ENCODE results near the gene ADAM33.

Gene ADAM33

DNA sequence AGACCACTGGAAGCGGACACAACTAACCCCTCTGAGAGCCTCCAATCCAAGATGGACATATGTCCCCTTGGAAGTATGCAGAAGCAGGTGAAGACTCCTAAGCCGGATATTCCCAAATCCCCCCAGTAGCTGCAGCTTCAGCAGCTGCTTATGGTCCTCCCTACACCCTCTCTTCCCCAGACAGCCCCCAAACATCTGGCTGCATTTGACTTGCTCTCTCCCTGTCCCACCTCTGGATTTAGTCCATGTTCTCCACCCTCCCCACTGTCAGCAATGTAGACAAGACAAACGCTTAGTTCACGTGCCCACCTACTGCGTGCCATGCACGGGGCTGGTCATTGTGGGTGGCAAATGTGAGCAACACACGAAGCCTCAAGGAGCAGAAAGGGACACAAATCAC is 4.6 kb upstream of the ADAM33 start:
- DNase-seq: no peak

DNA sequence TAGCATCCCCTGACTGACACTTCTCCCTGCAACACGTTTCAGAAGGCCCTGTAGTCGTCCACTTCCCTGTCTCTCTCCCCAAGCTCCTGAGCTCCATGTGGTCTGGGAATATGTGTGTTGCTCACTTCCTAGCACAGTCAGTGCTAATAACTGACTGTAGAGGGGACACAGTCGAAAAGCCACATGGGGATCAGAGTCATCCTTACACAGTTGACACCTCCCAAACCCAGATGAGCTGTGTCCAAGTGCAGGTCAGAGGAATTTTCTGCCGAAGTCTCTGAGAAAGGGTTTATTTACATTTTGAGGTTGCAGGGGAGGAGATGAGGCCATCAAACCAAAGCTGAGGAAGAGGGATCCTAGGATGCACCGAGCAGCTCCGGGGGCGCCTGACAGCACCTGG is 3.5 kb upstream of the ADAM33 start:
- DNase-seq: no peak

DNA sequence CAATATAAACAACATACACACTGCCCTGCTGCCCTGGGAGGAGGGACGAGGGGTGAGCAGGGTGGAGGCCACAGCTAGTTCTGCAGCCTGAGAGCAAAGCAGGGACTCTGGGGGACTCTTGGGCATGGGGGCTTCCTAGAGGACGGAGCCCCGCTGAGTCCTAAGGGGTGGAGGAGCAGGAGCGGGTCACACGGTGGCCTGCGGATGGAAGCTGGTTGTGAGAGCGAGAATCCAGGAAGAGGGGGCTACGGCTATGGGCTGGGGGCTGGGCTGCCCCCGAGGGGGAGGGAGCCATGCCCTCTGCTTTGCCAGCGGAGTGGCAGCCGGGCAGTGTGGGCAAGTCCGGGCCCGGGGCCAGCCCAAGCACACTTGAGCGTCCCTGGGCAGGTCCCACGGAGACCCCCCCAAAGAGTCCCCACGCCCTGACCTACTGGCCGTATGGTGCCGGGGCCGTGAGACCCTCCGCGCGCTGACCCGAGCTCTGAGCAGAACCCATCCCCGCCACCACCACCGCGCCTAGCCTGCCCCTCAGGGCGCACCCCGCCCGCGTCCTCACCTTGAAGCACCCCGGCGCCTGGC is 369 bp downstream of the ADAM33 start:
- DNase-seq: no peak

DNA sequence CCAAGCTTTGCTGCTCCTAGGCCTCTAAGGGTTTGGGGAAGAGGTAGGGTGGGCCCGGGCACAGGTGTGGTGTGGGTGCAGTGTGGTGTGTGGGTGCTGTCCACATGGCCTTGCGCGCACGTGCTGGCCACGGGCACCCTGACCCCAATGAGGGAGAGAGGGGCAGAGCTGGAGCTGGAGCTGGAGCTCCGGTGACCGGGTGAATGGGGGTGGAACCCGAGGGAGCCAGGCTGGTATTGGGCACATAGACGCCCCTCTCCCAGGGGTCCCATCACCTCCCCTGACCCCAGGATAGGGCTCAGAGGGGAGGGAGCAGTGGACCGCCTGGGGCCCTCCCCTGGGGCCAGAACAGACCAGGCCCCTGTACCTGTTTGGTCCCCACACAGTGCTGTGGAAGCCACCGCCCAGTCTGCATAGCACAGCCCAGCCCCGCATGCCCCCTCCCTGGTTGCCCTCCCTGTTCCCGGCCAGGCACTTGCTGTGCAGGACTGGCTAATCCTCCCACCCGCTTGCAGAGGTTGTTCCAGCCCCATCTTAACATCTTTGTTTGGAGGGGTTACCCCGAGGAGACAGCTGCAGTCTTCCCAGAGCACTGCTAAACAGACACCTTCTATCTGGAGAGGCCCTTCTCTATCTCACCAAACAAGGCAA is 984 bp downstream of the ADAM33 start:
- DNase-seq: no peak

DNA sequence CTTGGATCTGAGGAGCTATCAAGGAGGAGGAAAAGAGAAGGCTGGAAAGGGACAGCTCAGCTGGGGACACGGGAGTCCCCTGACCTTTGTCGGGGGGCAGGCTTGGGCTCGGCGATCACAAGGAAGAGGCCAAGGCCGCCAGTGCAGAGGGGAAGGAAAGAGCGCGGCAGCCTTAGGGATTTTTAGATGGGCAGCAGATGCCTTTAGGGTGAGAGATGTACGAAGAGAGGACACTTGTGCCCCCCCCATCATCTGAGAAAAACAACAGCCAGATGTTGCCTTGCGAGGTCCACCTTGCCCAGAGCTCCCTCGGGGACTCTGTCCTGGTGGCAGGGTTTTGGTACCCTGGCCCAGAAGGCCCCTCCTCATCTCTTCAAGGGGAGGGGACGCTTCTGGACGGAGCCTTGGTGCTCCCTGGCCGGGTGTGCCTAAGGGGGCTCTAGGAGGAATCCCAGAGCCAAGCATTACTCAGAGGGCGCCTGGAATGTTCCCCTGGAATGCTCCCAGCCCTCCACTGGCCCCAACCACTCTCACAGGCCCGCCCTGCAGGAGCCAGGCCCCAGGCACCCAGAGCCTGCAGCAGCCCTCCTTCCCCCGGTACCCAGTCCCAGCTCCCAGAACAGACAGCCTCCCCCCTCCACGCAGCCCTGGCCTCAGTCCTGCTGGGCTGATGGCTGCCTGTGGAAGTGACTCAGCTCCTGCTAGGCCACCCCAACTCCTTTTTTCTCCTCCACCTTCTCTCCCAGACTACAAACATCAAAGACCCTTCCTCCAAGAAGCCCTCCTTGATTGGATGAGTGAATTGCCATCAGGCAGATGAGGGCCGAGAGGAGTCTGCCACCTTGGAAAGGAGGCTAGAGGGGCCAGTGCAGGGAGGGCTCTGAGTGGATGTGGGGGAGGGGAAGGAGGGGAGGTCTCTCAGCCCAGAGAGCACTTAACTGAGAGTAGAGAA is 1.8 kb downstream of the ADAM33 start:
- DNase-seq: no peak

DNA sequence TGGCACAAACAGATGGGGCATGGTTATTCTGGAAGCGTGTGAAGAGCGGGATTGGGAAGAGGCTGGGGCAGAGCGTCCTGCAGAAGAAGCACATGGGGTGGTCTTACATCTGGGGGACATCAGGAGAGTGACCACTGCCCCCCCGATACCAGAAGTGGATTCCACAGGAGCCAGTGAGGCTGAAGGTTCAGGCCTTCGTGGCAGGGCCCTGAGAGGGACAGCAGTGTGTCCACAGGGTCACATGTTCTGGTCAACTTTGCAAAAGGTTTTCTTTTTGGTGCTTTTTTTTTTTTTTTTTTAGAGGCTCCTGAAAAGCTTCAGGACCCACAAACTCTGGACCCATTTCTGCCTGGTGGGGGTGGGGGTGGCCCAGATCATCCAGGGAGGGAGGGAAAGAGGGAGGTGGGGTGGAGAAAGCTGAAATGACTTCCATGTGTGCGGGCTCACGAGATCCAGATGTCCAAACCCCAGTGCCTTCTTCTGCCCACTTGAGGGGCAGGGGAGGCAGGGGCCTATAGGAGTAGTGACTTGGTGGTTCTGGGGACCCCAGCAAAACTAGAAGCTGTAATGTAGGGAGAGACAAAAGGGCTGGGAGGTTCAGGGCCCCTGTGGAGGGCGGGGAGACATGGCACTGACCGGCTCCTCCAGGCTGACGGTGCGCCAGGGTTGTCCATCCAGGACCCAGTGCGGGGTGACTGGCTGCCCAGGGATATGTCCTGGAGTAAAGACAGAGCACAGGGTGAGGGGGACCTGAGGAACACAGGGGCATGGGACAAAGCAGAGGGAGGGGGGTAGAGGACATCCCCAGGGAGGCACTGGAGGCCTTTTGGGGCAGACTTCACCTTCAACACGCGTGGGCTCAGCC is 2.7 kb downstream of the ADAM33 start:
- no peak for DNase-seq

DNA sequence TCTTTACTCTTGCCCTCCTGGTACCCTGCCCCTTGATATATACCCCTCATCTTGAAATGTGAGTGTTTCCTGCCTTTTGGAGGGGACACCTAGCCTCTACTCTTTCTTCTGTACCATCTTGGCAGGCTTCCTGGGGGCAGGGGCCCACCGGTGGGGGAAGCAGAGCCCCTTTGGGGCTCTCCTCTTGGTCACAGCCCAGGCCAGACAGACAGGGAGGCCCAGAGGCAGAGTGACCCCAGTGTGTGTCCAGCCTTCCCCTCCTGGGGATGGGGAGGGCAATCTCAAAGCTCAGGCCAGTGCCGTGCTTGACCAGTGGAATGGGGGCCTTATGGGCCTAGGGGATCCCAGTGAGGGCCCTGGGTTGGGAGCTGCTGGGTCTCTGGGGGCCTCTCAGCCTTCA is 3.6 kb downstream of the ADAM33 start:
- no peak for DNase-seq

DNA sequence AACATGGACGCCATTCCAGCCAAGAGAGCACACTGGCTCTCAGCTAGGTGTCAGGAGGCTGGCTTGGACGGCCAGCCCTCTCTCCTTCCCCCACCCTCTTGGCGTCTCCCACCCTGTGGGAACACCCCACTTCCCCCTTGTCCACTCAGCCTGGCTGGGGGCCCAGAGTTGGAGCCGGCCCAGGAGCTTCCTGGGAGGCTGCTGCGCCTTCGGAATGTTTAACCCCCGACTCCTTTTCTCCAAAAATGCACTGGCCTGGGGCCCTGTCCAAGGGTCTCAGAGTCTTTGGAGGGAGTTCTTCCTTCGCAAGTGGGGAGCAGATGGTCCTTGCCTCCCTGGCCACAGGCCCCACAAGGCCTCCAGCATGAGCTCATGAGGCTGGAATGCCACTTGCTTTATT is 4.1 kb downstream of the ADAM33 start:
- no peak for DNase-seq

DNA sequence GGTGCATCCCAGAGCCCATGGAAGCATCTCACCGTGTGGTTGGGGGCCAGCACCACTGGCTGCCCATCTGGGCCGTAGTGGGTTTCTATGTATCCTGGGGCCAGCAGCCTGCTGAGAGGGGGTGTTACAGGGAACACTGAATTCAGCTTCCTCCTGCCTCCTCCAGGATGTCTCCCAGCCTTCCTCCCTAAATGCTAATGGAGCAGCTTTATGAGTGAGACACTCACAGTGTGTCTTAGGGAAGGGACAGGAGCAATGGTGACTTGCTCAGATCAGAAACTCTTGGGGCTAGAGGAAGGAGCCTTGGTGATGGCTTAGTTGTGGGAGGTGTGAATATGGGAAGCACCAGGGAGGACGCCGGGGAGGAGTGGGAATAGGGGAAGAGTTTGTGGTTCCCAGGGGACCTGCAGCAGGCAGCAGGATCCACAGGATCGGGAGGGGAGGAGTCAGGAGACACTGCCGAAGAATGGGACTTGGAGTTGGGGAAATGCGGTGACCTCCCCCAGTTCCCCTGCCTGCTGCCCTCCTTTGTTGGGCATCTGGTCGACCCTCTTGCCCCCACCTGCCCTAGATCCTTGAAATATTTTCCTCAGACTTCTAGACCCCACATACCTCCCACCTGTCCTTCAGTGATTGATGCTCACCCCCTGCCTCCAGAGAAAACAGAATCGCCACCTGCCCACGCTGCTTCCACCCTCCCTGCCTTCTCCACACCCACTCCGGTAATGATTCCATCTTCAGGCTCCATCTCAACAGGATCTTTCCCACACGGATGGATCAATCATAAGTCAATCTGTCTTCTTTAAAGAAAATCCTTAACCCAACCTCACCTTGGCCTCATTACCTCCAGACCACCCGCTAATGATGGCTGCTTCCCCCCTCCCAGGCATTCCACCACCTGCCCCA is 6.6 kb downstream of the ADAM33 start:
- DNase-seq: no peak

DNA sequence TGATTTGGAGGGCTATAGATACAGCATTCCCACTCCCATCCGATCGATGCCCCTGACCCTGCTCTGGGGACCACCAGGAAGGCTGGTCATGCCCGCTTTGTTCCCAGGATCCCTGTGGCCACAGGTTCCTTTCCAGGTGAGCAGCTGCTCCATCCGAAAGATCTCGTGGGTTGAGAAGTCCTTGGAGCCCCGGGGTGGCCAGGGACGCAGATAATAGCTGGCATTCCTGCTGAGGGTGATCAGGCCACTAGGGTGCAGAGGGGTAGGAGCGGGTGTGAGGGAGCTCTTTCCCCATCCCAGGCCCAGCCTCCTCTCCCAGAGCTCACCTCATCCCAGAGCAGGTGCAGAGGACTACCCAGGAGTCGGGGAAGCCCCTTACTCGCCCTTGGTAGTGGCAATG is 7.4 kb downstream of the ADAM33 start:
- no peak for DNase-seq

DNA sequence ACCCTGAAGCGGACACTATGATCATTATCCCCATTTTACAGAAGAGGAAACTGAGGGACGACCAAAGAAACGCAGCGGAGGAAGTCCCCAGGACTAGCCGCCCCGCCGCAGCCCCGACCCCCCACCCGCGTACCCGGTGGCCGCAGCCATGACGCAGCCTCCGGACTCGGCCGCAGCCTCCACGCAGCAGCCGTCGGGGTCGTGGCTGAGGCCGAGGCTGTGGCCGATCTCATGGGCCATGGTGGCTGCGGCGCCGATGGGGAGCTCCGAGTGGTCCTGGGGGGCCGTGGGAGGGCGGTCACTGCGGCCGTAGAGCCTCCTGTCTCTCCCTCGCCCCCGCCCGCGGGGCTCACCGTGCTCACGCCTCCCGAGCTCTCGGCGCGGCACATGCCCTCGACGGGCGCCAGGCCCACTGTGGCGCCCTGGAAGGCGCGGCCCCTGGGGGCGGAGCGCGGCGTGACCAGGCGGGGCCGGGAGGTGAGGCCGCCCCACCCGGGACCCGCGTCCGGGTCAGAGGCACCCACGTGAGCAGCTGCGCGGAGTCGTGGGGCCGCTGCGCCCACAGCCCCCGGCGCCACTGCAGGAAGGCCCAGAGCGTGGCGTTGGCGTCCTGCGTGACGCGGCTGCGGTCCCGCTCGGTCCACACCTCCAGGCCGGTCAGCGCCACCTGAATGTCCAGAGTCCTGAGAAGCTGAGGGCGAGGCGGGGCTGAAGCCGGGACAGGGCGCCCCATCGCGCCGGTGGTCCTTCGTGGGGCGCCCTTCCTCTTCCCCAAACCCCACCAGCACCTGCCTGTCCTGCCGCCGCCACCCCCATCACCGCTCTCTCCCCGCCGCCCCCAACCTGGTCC is 8.4 kb downstream of the ADAM33 start:
- DNase-seq: no peak

DNA sequence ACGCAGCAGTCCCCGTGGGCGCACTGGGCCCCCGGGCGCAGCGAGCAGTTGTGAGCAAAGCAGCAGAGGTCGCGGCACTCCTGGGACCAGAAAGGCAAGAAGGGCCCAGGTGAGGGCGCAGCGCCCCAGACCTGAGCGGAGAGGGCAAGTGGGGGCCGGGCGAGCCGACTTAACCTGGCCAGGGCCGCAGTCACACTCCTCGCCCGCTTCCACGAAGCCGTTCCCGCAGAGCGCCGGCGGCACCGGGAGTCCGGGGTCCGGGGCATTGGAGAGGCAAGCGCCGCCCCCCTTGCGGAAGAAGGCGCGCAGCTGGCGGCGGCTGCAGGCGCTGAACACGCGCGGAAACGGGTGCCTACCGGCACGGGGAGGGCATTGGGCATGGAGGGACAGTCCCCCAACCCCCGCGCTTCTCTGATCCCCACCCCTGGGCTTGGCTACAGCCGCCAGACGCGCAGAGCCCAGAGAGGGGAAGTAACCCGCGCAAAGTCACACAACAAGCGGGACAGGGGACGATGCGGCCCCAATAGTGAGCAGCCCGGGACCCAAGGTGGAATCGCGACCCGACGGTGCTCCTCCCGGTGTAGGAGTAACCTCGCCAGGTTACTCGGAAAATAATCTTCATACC is 9.2 kb downstream of the ADAM33 start:
- no peak for DNase-seq

DNA sequence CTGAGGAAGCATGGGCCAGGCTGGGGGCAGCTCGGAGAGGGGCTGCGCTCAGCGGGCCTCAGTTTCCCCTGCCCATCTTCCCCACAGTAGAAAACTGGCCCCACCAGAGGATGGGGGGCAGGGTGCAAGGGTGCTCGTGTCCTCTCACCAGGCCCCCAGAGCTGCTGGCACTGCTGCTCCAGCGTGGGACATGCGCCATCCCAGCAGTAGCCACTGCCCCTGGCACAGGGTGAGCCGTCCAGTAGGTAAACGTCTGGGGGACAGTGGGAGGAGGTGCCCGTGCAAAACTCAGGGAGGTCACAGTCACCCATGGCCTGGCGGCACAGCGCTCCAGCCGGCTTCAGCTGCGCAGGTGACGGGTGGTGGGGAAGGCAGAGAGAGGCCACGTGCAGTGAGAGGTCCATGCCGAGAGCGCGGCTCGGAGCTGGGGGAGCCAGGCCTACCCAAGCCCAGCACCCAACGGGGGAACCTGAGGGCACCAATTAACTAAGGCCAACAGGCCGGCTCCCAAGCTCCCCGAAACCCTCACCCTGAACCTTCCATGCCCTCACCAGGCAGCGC is 9.7 kb downstream of the ADAM33 start:
- DNase-seq: no peak

DNA sequence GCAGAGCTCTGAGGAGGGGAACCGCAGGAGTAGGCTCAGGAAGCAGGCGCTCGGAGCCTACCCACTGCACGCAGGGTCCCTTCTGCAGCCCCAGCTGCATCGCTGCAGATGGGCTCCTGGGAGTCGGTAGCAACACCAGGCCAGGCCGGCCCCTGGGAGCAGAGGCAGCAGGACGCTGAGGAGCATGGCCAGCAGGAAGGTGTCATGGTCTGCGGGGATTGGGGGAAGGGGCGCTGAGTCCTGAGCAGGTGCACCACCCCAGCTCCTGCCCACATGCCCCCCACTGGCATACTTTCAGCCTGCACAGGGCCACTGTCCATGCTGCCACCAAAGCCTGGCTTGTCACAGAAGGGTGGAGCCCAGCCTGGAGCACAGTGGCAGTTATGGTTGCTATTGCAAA is 10.9 kb downstream of the ADAM33 start:
- no peak for DNase-seq

DNA sequence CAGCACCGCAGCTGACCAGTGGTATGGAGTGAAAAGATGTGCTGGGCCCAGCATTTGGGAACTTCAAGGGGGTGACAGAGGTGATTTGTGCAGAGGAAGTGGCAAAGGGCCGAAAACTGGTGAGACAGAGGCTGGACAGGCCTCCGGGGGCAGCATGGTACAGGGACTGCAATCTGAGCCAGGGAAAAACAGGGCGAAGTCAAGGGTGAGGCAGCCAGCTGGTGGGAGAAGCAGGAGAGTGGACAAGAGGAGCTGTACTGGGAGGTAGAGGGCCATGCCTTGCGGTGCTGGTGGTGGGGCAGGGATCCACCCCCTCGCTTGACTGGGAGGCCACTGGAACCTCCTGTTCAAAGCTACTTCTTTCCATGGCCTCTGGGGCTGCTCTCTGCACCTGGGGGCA is 11.3 kb downstream of the ADAM33 start:
- DNase-seq: no peak

DNA sequence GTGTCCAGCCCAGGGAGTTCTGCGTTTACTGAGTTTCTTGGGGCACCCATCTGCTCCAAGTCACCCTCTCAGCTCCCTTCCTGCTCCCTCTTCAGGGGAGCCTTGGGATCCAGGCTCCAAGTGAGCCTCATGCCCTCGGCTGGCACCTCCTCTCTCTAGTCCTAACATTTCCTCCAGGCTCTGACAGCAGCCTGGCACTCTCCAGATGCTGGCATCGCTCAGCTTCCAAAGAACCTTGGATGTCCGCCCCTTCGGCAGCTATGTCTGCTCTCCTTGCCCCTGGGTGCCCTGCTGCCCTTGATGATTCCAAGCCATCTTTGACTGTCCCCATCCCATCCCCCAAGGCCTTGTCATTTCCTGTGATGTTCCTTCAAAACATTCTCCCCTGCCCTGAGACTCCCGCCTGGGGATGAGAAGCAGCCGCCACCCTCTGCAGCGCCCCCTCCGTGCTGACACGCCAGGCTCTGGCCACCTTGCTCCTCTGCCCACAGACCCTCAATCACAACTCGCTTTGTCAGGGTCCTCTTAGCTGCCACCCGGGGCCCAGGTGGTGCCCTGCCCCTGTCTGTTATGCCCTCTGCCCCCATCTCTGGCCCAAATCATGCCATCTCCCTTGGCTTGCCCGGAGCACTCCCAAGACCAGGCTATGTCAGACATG is 12.0 kb downstream of the ADAM33 start:
- no peak for DNase-seq

DNA sequence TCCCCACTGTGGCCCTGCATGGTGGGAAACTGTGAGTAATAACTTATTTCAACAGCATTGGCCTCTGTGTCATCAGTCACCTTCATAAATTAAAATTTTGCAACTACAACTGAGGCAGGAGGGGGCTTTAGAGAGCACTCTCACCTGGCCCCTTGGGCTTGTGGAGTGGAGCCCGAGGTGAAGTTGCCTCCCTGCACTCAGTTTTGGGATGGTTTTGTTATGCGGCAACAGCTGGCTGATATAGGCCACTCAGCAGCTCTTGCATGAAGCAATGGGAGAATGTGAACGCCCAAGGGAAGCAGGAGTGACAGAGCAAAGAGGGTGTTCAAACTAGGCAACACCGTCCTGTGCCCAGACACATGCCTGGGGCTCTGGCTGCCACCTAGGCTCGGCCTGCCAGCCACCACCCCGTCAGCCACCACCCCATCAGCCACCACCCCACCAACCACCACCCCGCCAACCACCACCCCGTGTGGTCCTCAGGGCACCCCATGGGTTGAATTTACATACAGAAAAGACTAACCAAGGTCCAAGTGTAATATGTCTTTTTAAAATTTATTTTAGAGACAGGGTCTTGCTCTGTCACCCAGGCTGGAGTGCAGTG is 14.3 kb downstream of the ADAM33 start:
- DNase-seq: no peak

DNA sequence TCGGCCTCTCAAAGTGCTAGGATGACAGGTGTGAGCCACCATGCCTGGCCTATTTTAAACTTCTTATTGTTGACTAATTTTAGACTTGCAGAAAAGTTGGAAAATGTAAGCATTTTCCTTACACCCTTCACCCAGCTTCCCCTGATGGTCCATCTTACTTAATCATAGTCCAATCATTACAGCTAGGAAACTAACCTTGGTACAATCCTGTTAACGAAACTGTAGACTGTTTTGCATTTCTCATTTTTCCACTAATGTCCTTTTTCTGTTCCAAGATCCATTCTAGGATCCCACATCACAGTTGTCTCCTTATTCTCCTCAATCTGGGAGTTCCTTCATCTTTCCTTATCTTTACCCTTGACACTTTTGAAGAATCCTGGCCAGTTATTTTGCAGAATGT is 18.0 kb downstream of the ADAM33 start:
- no peak for DNase-seq

DNA sequence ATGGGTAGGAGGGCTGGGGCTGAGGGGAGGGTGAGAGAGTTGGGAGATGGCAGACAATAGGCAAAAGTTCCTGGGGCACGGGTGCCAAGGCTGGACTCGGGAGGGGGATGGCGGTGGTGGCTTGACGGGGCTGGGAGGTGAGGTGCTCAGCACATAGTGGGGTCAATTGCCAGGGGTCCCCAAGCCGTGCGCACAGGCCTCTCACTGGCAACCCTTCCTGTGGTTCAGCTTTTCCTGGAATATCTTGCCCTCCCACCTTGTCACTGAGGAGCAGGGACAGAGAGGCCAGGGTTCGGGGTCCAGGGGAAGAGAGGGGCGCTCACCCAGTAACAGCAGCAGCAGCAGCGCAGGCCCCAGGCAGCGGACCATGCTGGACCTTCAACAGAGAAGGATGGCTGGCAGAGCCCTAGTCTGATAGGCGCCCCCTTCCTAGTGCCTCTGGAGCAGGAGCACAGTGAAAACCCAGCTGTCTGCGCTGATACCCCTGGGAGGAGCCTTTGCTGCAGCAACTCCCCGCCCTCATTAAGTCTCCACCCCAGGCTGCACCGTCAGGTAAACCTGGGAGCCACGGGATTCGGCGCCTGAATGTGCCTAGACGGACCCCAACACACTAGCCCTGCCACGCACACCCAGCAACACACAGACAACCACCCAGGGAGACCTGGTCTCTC is 18.6 kb downstream of the ADAM33 start, which contains the start of gene GFRA4:
Gene GFRA4 (minus strand): TSS at position 369 of the 671 bp plus-strand sequence. CDS start 0 bp downstream, at position 369.
- DNase-seq: no peak
